ENCODE results near the gene KHK. TPM values are rescaled to one million over a fixed set of nuclear protein-coding genes. Genes with fewer than 3 reads are reported as not detected.
"Not testable (repeated sequence)": the region's sequence is repeated elsewhere in the genome, so short reads cannot be mapped to it uniquely, and the experiment has no call there.

The KHK gene
- total RNA-seq, 1 donor from 2014 or later: 2.4 TPM

DNA sequence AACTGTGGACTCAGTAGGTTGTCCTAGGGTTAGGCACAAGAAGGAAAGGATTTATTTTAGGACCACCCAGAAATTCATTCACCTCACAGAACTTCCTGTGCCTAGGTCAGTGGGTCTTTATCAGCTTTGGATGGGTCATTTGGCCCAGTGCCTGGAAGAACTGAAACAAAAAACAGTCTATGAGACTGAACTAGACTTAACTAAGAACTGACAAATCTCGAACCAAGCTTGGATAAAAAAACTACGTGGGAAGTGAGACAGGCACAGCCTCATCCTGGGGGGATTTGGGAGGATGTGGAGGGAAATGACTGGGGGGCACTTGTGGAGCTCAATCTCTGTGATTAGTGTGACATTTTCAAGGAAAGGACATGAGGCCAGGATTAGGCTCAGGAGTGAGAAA lies 12.8 kb upstream of the KHK start:
- TF ChIP-seq, protein P1, sequence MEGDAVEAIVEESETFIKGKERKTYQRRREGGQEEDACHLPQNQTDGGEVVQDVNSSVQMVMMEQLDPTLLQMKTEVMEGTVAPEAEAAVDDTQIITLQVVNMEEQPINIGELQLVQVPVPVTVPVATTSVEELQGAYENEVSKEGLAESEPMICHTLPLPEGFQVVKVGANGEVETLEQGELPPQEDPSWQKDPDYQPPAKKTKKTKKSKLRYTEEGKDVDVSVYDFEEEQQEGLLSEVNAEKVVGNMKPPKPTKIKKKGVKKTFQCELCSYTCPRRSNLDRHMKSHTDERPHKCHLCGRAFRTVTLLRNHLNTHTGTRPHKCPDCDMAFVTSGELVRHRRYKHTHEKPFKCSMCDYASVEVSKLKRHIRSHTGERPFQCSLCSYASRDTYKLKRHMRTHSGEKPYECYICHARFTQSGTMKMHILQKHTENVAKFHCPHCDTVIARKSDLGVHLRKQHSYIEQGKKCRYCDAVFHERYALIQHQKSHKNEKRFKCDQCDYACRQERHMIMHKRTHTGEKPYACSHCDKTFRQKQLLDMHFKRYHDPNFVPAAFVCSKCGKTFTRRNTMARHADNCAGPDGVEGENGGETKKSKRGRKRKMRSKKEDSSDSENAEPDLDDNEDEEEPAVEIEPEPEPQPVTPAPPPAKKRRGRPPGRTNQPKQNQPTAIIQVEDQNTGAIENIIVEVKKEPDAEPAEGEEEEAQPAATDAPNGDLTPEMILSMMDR (IDR thresholded peaks at IDR 0.05): no peak
- Mint-ChIP-seq H3K36me3 (ENCODE audit: unreplicated experiment) (peaks cover 9% of the 10 kb centered on the region), H3K27ac (ENCODE audit: unreplicated experiment) (peak overlapping the region; percentile 44), H3K4me1 (ENCODE audit: unreplicated experiment) (peaks cover 78% of the 10 kb centered on the region), H3K27me3 (ENCODE audit: unreplicated experiment) (no peaks in the 10 kb centered on the region), H3K4me3 (ENCODE audit: unreplicated experiment) (no peak overlapping the region), H3K9me3 (ENCODE audit: unreplicated experiment) (no peaks in the 10 kb centered on the region)
- no peak for DNase-seq (ENCODE audit: extremely low spot score, unreplicated experiment)

DNA sequence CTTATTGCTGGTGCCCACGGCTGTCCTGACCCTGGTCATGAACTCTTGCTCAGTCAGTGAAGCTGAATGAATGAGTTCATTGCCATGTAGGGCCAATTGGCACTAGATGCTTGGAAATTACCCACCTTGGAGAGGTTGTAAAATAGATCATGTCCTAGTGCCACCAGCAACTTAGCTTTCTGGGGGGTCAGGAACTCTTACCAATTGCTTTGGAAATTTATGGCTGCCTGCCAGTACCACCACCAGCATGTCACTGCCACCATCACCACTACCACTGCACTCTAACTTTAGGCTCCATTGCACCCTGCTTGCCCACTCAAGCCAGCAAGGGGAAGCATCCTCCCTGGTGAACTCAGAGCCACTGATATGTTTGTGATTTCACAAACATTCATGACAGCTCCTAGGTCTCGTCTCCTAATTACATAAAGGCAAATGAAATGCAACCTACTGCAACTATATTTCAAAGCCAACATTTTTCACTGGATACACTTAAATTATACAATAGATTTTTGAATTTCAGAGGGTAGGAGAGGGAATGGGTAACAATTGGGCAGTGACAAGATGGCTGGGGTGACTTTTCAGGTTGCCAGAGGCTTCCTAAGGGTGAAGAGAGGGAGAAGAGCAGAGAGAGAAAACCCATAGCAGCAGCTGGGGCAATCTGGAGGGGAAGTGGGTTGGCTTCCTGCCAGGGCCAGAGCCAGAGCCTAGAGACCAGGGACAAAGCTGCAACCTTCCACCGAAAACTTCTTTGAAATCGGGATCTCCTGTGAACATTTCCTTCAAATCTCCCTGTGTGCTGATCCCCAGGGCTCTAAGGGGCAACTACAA lies 11.6 kb upstream of the KHK start:
- Mint-ChIP-seq H3K27ac (ENCODE audit: unreplicated experiment) (peak overlapping the region; percentile 8), H3K27me3 (ENCODE audit: unreplicated experiment) (no peaks in the 10 kb centered on the region), H3K4me3 (ENCODE audit: unreplicated experiment) (no peak overlapping the region), H3K9me3 (ENCODE audit: unreplicated experiment) (no peaks in the 10 kb centered on the region), H3K4me1 (ENCODE audit: unreplicated experiment) (peaks cover 75% of the 10 kb centered on the region), H3K36me3 (ENCODE audit: unreplicated experiment) (no peaks in the 10 kb centered on the region)
- TF ChIP-seq, protein P1 (IDR thresholded peaks at IDR 0.05): no peak
- DNase-seq (ENCODE audit: extremely low spot score, unreplicated experiment): no peak

DNA sequence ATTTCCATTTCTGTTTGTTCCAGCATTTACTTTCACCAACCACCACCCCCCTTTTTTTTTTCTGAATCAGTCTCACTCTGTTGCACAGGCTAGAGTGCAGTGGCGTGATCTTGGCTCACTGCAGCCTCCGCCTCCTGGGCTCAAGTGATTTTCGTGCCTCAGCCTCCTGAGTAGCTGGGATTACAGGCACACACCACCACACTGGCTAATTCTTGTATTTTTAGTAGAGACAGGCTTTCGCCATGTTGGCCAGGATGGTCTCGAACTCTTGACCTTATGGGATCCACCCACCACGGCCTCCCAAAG lies 11.1 kb upstream of the KHK start:
- DNase-seq (ENCODE audit: extremely low spot score, unreplicated experiment); H3K9me3 Mint-ChIP-seq (ENCODE audit: unreplicated experiment); H3K4me3 Mint-ChIP-seq (ENCODE audit: unreplicated experiment); H3K36me3 Mint-ChIP-seq (ENCODE audit: unreplicated experiment); H3K27me3 Mint-ChIP-seq (ENCODE audit: unreplicated experiment): not testable (repeated sequence)
- peaks cover 75% of the 10 kb centered on the region for H3K4me1 Mint-ChIP-seq (ENCODE audit: unreplicated experiment)
- H3K27ac Mint-ChIP-seq (ENCODE audit: unreplicated experiment): peak overlapping the region; percentile 8

DNA sequence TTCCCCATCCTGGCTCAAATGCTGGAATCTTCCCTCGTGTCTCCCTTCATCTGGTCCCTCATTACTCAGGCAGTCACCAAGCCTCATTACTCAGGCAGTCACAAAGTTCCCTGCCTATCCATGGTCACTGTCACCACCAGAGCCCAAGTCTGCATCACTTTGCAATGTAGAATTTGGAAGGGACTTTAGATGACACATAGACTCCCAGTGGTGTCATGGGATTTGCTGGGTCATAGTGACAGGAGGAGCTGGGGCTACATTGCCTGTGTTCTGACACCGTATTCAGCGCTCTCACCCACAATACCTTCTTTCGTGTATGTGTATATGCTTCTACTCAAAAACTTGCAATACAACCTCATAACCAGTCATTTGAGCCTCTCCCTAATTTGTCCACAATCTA lies 10.2 kb upstream of the KHK start:
- H3K36me3 Mint-ChIP-seq (ENCODE audit: unreplicated experiment): peaks cover 2% of the 10 kb centered on the region
- no peak for DNase-seq (ENCODE audit: extremely low spot score, unreplicated experiment)
- H3K4me3 Mint-ChIP-seq (ENCODE audit: unreplicated experiment): no peak overlapping the region
- H3K9me3 Mint-ChIP-seq (ENCODE audit: unreplicated experiment): no peaks in the 10 kb centered on the region
- TF ChIP-seq, protein P1 (IDR thresholded peaks at IDR 0.05): no peak
- peak overlapping the region; percentile 40 for H3K27ac Mint-ChIP-seq (ENCODE audit: unreplicated experiment)
- no peaks in the 10 kb centered on the region for H3K27me3 Mint-ChIP-seq (ENCODE audit: unreplicated experiment)
- H3K4me1 Mint-ChIP-seq (ENCODE audit: unreplicated experiment): peaks cover 77% of the 10 kb centered on the region

DNA sequence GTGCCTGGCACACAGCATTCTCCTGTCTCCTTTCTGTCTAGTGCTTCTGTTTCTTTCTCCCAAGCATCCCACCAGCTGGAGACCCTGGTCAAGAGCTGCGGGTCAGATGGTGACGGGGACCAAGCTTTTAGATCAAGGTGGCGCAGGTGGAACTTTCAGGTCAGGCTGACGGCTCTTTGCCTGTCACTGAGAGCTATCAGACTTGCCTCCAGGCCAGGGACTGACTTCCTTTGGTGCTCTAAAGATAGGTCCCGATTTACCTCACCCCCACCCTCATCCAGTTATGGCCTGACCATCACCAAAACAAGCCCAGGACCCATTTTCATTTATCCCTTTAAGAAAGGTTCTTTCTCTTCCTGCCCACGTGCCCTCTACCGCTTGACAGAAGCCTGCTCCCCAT lies 9.3 kb upstream of the KHK start:
- Mint-ChIP-seq H3K27me3 (ENCODE audit: unreplicated experiment) (no peaks in the 10 kb centered on the region), H3K9me3 (ENCODE audit: unreplicated experiment) (no peaks in the 10 kb centered on the region), H3K36me3 (ENCODE audit: unreplicated experiment) (peaks cover 3% of the 10 kb centered on the region), H3K4me1 (ENCODE audit: unreplicated experiment) (peaks cover 77% of the 10 kb centered on the region), H3K4me3 (ENCODE audit: unreplicated experiment) (no peak overlapping the region), H3K27ac (ENCODE audit: unreplicated experiment) (peak overlapping the region; percentile 91)
- DNase-seq (ENCODE audit: extremely low spot score, unreplicated experiment): no peak
- TF ChIP-seq, protein P1 (IDR thresholded peaks at IDR 0.05): no peak

Data from osteocyte (in vitro differentiated cells).